Measurements from ENCODE around the gene SUFU.

DNA sequence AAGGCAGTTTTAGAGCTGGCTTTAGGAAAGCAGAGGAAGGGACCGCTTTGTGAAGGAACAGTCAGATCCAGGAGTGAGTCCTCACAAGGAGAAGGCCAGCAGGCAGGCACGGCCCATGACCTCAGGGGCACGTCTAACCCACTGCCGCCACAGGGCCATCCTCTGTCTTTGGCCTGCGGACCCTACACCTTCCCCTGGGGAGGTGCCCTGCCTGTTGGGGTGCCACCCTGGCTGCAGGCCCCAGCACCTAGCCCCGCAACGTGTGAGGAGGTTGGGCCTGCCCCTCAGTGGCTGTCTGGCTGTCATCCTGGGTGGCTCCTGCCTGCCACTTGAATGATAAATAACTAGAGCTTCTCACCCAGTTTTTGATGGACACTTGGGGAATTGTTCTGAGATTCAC, 109.5 kb downstream of the SUFU start:
- TF ChIP-seq, protein P1, sequence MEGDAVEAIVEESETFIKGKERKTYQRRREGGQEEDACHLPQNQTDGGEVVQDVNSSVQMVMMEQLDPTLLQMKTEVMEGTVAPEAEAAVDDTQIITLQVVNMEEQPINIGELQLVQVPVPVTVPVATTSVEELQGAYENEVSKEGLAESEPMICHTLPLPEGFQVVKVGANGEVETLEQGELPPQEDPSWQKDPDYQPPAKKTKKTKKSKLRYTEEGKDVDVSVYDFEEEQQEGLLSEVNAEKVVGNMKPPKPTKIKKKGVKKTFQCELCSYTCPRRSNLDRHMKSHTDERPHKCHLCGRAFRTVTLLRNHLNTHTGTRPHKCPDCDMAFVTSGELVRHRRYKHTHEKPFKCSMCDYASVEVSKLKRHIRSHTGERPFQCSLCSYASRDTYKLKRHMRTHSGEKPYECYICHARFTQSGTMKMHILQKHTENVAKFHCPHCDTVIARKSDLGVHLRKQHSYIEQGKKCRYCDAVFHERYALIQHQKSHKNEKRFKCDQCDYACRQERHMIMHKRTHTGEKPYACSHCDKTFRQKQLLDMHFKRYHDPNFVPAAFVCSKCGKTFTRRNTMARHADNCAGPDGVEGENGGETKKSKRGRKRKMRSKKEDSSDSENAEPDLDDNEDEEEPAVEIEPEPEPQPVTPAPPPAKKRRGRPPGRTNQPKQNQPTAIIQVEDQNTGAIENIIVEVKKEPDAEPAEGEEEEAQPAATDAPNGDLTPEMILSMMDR (IDR thresholded peaks at IDR 0.05) = no peak
- no peak for TF ChIP-seq POLR2A (IDR thresholded peaks at IDR 0.05)

All from Peyer's patch (tissue), 4 donors.